Fibroblast of lung (primary cell): ENCODE measurements around the gene RRAS. TPM values are rescaled to one million over a fixed set of nuclear protein-coding genes. Genes with fewer than 3 reads are reported as not detected.
"Not testable (repeated sequence)": the region's sequence is repeated elsewhere in the genome, so short reads cannot be mapped to it uniquely, and the experiment has no call there.

Experiments used
- DNase-seq, 2 donors: peaks; one replicate each; pipeline versions ENCODE4 v3.0.0 to v3.0.0-alpha.2; 2010; ENCODE audit warnings: low read depth in 2 of 2
- H2AFZ ChIP-seq: 2 replicates; pipeline ENCODE4 v1.5.1; 2012; ENCODE audit warnings: low read length, control low read depth, inconsistent platforms
- H3K27ac ChIP-seq: 2 replicates; pipeline ENCODE4 v1.5.1; 2011; ENCODE audit warnings: low read length, control low read depth; ENCODE audit not compliant: insufficient read depth
- H3K27me3 ChIP-seq: 2 replicates; pipeline ENCODE4 v1.5.1; 2011; ENCODE audit warnings: mild to moderate bottlenecking, low read length; ENCODE audit not compliant: control insufficient read depth, insufficient read depth
- H3K36me3 ChIP-seq: 2 replicates; pipeline ENCODE4 v1.5.1; 2011; ENCODE audit warnings: low read length; ENCODE audit not compliant: control insufficient read depth, insufficient read depth
- H3K4me1 ChIP-seq: 2 replicates; pipeline ENCODE4 v1.5.1; 2011; ENCODE audit warnings: low read length; ENCODE audit not compliant: control insufficient read depth, insufficient read depth; ENCODE audit errors: extremely low read depth
- H3K4me2 ChIP-seq: 2 replicates; pipeline ENCODE4 v1.5.1; 2011; ENCODE audit warnings: low read length, control low read depth; ENCODE audit not compliant: insufficient read depth; ENCODE audit errors: extremely low read depth
- H3K4me3 ChIP-seq, 4 experiments: fragments of 200-600 bp in 1 of 4; sonication (generic) in 1 of 4; replicated peaks in 1 of 4; 2 replicates each; pipeline ENCODE4 v1.5.1; 2011 to 2016; ENCODE audit warnings: low read length in 4 of 4, low read depth in 3 of 4, mild to moderate bottlenecking in 3 of 4, control low read depth in 2 of 4, inconsistent platforms in 1 of 4, mixed read lengths in 1 of 4; ENCODE audit not compliant: insufficient read depth in 1 of 4; ENCODE audit errors: control extremely low read depth in 1 of 4
- H3K79me2 ChIP-seq: 2 replicates; pipeline ENCODE4 v1.5.1; 2012; ENCODE audit warnings: mild to moderate bottlenecking, low read length, inconsistent platforms; ENCODE audit not compliant: control insufficient read depth, insufficient read depth
- H3K9ac ChIP-seq: 2 replicates; pipeline ENCODE4 v1.5.1; 2011; ENCODE audit warnings: mild to moderate bottlenecking, low read length, control low read depth; ENCODE audit not compliant: insufficient read depth
- H3K9me3 ChIP-seq: 2 replicates; pipeline ENCODE4 v1.5.1; 2012; ENCODE audit warnings: low read depth, low read length; ENCODE audit not compliant: control insufficient read depth, insufficient read depth
- H4K20me1 ChIP-seq: 2 replicates; pipeline ENCODE4 v1.5.1; 2011; ENCODE audit warnings: low read length; ENCODE audit not compliant: control insufficient read depth, insufficient read depth; ENCODE audit errors: extremely low read depth
- EZH2 ChIP-seq: IDR thresholded peaks from 2 replicates; pipeline ENCODE4 v1.5.1; 2012; ENCODE audit warnings: low read length, control low read depth, mild to moderate bottlenecking; ENCODE audit errors: missing control alignments
- polyA plus RNA-seq, 2 donors: library from polyadenylated mRNA; depleted of rRNA in 1 of 2; stranded (reverse) in 1 of 2; unstranded in 1 of 2; fragments of >200 nt; gene quantifications; 2 replicates each; pipeline ENCODE4 v1.2.1, GENCODE V29; 2011 to 2012; ENCODE audit warnings: missing spikeins in 1 of 2
- total RNA-seq: library from RNA; depleted of rRNA; stranded (reverse); fragments of >200 nt; gene quantifications from 2 replicates; pipeline ENCODE4 v1.2.1, GENCODE V29; 2014
- TF ChIP-seq, protein P1 (sequence below), 2 donors: IDR thresholded peaks in 1 of 2; conservative IDR thresholded peaks in 1 of 2; 1 replicate in 1 of 2; 2 replicates in 1 of 2; pipeline ENCODE4 v1.5.1; 2011 to 2012; ENCODE audit warnings: low read length in 2 of 2, control low read depth in 1 of 2, inconsistent platforms in 1 of 2, low read depth in 1 of 2, mild to moderate bottlenecking in 1 of 2

RRAS gene
- total and polyA plus RNA-seq, 2 donors (not counting 1 experiment from before 2014, with no cell fraction given), result 60.1 to 129 TPM

DNA sequence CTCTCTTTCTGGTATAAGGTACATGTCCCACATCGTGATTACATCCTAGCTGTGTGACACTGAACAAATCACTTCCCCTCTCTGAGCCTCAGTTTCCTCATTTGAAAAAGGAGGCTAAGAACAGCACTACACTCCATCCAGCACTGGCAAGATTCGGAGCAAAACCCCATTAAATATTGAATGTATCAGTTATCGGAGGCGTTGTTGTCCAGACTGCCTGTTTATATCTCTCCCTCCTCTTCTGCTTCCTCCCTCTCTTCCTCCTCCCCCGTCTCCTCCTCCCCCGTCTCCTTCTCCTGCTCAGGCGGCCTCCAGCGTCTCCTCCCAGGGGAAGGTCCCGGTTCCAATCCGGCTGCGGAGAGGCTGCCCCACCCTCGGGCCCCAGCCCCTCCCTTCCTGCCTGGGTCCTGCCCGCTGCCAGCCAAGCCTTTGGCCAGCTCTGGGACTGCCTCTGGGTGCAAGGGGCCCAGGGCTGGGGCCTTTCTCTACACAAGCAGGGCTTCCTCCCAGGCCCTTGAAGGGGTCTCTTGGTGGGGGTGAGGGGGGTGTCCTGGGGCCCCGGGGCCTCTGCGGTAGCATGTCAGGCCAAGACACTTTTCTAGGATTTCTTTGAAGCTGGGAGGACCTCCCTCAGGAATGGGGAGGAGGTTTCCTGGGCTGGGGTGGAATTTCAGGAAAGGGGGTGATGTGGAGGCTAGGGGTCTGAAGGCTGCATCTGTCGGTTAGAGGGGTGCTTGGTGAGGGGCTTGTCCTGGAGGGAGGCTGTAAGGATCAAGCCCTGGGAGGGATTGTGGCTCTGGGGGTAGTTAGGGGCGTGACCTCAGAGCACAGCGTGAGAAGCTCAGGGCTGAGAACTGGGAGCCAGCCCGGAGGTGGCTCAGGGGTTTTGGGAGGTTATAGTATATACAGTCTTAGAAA is 1.9 kb downstream of the RRAS start:
- no peaks in the 10 kb centered on the region for H3K9me3 ChIP-seq
- peaks cover 4% of the 10 kb centered on the region for H3K4me1 ChIP-seq
- H2AFZ ChIP-seq, result no peak overlapping the region
- H3K36me3 ChIP-seq, result peaks cover 2% of the 10 kb centered on the region
- peak overlapping the region; percentile 95 for H3K4me2 ChIP-seq
- H3K27me3 ChIP-seq, result no peaks in the 10 kb centered on the region
- peak overlapping the region; percentile 75 for H3K27ac ChIP-seq
- peak; percentile 75 for DNase-seq
- peaks cover 11% of the 10 kb centered on the region for H3K79me2 ChIP-seq
- H3K4me3 ChIP-seq, result peak overlapping the region; percentile 41 to 90 (median 73)
- TF ChIP-seq, protein P1, sequence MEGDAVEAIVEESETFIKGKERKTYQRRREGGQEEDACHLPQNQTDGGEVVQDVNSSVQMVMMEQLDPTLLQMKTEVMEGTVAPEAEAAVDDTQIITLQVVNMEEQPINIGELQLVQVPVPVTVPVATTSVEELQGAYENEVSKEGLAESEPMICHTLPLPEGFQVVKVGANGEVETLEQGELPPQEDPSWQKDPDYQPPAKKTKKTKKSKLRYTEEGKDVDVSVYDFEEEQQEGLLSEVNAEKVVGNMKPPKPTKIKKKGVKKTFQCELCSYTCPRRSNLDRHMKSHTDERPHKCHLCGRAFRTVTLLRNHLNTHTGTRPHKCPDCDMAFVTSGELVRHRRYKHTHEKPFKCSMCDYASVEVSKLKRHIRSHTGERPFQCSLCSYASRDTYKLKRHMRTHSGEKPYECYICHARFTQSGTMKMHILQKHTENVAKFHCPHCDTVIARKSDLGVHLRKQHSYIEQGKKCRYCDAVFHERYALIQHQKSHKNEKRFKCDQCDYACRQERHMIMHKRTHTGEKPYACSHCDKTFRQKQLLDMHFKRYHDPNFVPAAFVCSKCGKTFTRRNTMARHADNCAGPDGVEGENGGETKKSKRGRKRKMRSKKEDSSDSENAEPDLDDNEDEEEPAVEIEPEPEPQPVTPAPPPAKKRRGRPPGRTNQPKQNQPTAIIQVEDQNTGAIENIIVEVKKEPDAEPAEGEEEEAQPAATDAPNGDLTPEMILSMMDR (conservative IDR thresholded peaks at IDR 0.05 in 1 of 2, IDR thresholded peaks at IDR 0.05 in 1 of 2; ENCODE audit: low read depth in 1 of 2, low read length in 2 of 2), result no peak
- TF ChIP-seq EZH2, result no peak
- H4K20me1 ChIP-seq, result no peaks in the 10 kb centered on the region
- H3K9ac ChIP-seq, result peak overlapping the region; percentile 25

DNA sequence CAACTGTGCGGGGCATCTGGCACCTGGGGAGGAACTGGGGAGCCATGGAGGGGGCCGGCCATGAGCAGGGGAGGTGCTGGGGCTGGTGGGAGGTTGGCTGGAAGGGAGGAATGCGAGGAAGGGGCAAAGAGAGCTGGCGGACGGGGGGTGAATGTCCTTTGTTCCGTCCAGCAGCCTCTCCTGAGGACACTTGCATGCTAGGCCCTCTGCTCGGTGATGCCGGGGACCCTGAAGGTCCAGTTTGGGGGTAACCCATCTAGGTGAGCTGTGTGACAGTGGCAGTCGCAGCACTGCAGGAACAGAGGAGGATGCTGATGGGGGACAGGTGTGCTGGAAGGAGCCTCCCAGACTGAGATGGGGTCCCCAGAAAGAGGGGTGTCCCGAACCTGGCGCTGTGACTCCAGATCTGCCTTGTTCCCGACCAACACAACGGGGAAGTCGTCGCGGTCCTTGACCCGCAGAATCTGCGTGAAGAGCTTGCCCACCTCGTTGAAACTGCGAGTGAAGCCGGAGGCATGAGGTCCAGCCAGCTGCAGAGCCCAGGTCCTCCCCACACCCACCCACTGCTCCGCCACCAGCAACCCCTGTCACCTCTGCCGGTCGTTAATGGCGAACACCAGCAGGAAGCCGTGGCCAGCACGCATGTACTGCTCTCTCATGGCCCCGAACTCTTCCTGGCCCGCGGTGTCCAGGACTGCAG is 3.6 kb downstream of the RRAS start:
- Histone ChIP-seq H3K27me3 (no peaks in the 10 kb centered on the region), H2AFZ (no peak overlapping the region), H3K9ac (no peak overlapping the region), H3K4me3 (no peak overlapping the region), H3K9me3 (no peaks in the 10 kb centered on the region), H4K20me1 (no peaks in the 10 kb centered on the region), H3K79me2 (peaks cover 2% of the 10 kb centered on the region), H3K27ac (no peak overlapping the region), H3K36me3 (peaks cover 2% of the 10 kb centered on the region), H3K4me2 (no peak overlapping the region), H3K4me1 (peaks cover 4% of the 10 kb centered on the region)
- DNase-seq, result no peak
- TF ChIP-seq EZH2, result no peak
- TF ChIP-seq, protein P1 (conservative IDR thresholded peaks at IDR 0.05 in 1 of 2, IDR thresholded peaks at IDR 0.05 in 1 of 2; ENCODE audit: low read depth in 1 of 2, low read length in 2 of 2), result no peak

DNA sequence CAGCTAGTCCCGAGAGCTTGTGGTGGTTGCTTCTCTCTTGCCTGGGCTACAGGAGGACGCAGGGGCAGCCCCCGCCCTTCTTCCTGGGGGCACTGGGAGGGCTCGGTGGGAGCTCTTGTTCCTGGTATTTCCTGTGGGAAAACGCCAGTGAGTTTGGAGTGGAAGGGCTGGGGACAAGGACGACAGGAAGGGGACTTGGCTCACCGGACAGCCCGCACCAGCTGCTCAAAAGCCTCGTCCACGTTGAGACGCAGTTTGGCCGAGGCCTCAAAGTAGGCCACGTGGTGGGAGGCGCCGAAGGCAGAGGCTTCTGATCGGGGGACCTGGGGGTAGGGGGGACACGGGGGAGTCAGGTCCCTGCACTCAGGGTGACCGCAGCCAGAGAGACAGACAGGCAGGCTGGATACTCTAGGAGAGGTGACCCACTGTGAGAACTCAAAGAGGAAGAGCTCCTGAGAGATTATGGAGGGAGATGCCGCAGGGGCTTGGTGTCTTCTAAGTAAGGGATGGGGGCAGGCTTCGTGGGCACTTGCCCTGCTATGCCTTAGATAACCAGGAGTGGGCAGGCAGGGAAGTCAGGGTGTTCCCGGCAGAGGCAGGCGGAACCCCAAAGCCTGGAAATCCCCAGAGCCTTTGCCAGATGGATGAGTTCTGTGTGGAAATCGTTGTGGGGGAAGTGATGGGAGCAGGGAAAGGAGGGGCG is 4.3 kb downstream of the RRAS start:
- H3K79me2 ChIP-seq, result peaks cover 2% of the 10 kb centered on the region
- H3K4me2 ChIP-seq, result no peak overlapping the region
- peaks cover 4% of the 10 kb centered on the region for H3K4me1 ChIP-seq
- no peaks in the 10 kb centered on the region for H3K9me3 ChIP-seq
- H3K27me3 ChIP-seq, result no peaks in the 10 kb centered on the region
- no peak overlapping the region for H3K9ac ChIP-seq
- no peak for DNase-seq
- no peaks in the 10 kb centered on the region for H4K20me1 ChIP-seq
- TF ChIP-seq, protein P1 (conservative IDR thresholded peaks at IDR 0.05 in 1 of 2, IDR thresholded peaks at IDR 0.05 in 1 of 2; ENCODE audit: low read depth in 1 of 2, low read length in 2 of 2), result peak in 1 of 2 donors; percentile 6
- no peak for TF ChIP-seq EZH2
- no peak overlapping the region for H2AFZ ChIP-seq
- H3K27ac ChIP-seq, result no peak overlapping the region
- H3K36me3 ChIP-seq, result peaks cover 2% of the 10 kb centered on the region
- no peak overlapping the region for H3K4me3 ChIP-seq

DNA sequence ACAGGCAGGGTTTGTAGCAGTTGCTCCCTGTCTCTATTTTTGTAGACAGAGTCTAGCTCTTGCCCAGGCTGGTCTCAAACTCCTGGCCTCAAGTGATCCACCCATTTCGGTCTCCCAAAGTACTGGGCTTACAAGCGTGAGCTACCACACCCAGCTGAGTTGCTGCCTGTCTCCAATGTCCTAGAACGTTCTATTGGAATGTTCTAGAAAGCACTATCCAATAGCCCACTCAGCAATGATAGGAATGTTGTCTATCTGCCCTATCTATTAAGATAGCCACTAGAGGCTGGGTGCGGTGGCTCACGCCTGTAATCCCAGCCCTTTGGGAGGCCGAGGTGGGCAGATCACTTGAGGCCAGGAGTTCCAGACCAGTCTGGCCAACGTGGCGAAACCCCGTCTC is 6.7 kb downstream of the RRAS start:
- H3K9ac ChIP-seq, H3K4me3 ChIP-seq, H3K27ac ChIP-seq, H3K79me2 ChIP-seq, H3K36me3 ChIP-seq, H3K27me3 ChIP-seq, H3K9me3 ChIP-seq, H3K4me2 ChIP-seq, H2AFZ ChIP-seq, H3K4me1 ChIP-seq, H4K20me1 ChIP-seq: not testable (repeated sequence)
- DNase-seq, result peak in 1 of 2 donors; percentile 44
